Measurements from ENCODE around the gene ZNF334. TPM values are rescaled to one million over a fixed set of nuclear protein-coding genes. Genes with fewer than 3 reads are reported as not detected.

The ZNF334 gene
- total RNA-seq, 1 donor from 2014 or later, result 13.6 TPM

- DNase-seq, result no peak
These were observed 27.9 kb downstream of the ZNF334 start for GRCh38 chr20:46485431-46485830.

GRCh38 chr20:46484954-46485353 is 28.4 kb downstream of the ZNF334 start:
- DNase-seq, result no peak

- DNase-seq, result no peak
These were observed 29.5 kb downstream of the ZNF334 start for GRCh38 chr20:46483879-46484278.

- DNase-seq, result no peak
These were observed 30.5 kb downstream of the ZNF334 start for GRCh38 chr20:46482864-46483263.

- no peak for DNase-seq
These were observed 35.7 kb downstream of the ZNF334 start for GRCh38 chr20:46477640-46478039.

GRCh38 chr20:46477225-46477624 is 36.1 kb downstream of the ZNF334 start:
- no peak for DNase-seq

- DNase-seq, result no peak
These were observed 44.9 kb downstream of the ZNF334 start for GRCh38 chr20:46468508-46468907.

GRCh38 chr20:46464451-46464850 is 48.9 kb downstream of the ZNF334 start:
- no peak for DNase-seq

GRCh38 chr20:46463852-46464251 is 49.5 kb downstream of the ZNF334 start:
- no peak for DNase-seq

GRCh38 chr20:46461808-46462207 is 51.6 kb downstream of the ZNF334 start:
- no peak for DNase-seq

GRCh38 chr20:46458866-46459750 is 54.3 kb downstream of the ZNF334 start:
- peak; percentile 8 for DNase-seq

GRCh38 chr20:46456255-46457028 is 56.9 kb downstream of the ZNF334 start:
- no peak for DNase-seq

GRCh38 chr20:46455729-46456128 is 57.6 kb downstream of the ZNF334 start:
- DNase-seq, result no peak

Other genes starting within 250 kb of the ZNF334 start
- 0.31 TPM for gene CDH22, start 205.1 kb downstream of the ZNF334 start, total RNA-seq
- gene ELMO2, start 106.9 kb downstream of the ZNF334 start, total RNA-seq, result 55.1 TPM
- not detected for gene OCSTAMP, start 37.1 kb upstream of the ZNF334 start, total RNA-seq
- 10.8 TPM for gene SLC13A3, start 137.9 kb upstream of the ZNF334 start, total RNA-seq
- gene TP53RK, start 175.9 kb upstream of the ZNF334 start, total RNA-seq, result 65.8 TPM
- gene SLC2A10, start 196.1 kb upstream of the ZNF334 start, total RNA-seq, result 7.5 TPM